RWPE2 (cell line): ENCODE data around the gene PCBP3.

Experiments used
- ATAC-seq: fragments of 200-7000 bp; cut with Tn5 transposase; 3 replicates; pipeline ENCODE4 v1.9.1; 2021; ENCODE audit warnings: low read depth
- DNase-seq: peaks from one replicate; pipeline ENCODE4 v3.0.0-alpha.2; 2020; ENCODE audit warnings: low spot score
- H3K27ac ChIP-seq: fragments of 450-650 bp; 2 replicates; pipeline ENCODE4 v1.5.1; 2017; ENCODE audit warnings: mild to moderate bottlenecking; ENCODE audit not compliant: poor library complexity, severe bottlenecking
- H3K27me3 ChIP-seq: fragments of 250-450 bp; sonication (Bioruptor Pico); 2 replicates; pipeline ENCODE4 v1.5.1; 2021; ENCODE audit warnings: mild to moderate bottlenecking, moderate library complexity; ENCODE audit not compliant: insufficient read depth, poor library complexity, severe bottlenecking
- H3K36me3 ChIP-seq: fragments of 250-450 bp; sonication (Bioruptor Pico); 2 replicates; pipeline ENCODE4 v1.5.1; 2020; ENCODE audit warnings: low read depth, mild to moderate bottlenecking, moderate library complexity
- H3K4me1 ChIP-seq: fragments of 250-450 bp; sonication (Bioruptor Pico); 2 replicates; pipeline ENCODE4 v1.5.1; 2021; ENCODE audit warnings: mild to moderate bottlenecking, moderate library complexity; ENCODE audit not compliant: insufficient read depth, poor library complexity, severe bottlenecking
- H3K4me3 ChIP-seq: fragments of 250-450 bp; sonication (Bioruptor Pico); 2 replicates; pipeline ENCODE4 v1.5.1; 2021; ENCODE audit warnings: mild to moderate bottlenecking, moderate library complexity; ENCODE audit not compliant: severe bottlenecking
- H3K9me3 ChIP-seq: fragments of 250-450 bp; sonication (Bioruptor Pico); 2 replicates; pipeline ENCODE4 v1.5.1; 2021; ENCODE audit warnings: mild to moderate bottlenecking, moderate library complexity; ENCODE audit not compliant: severe bottlenecking
- TF ChIP-seq, protein P1 (sequence below): fragments of 450-650 bp; IDR thresholded peaks from one replicate; pipeline ENCODE4 v1.5.1; 2017; ENCODE audit warnings: mild to moderate bottlenecking, moderate library complexity; ENCODE audit not compliant: poor library complexity, severe bottlenecking

The PCBP3 gene

GRCh38 chr21:45920824-45921600, 277.5 kb downstream of the PCBP3 start:
- DNase-seq: no peak
- Histone ChIP-seq H3K9me3 (no peaks in the 10 kb centered on the region), H3K36me3 (no peaks in the 10 kb centered on the region), H3K27ac (no peak overlapping the region), H3K4me1 (no peaks in the 10 kb centered on the region), H3K27me3 (no peaks in the 10 kb centered on the region), H3K4me3 (no peak overlapping the region)
- TF ChIP-seq, protein P1, sequence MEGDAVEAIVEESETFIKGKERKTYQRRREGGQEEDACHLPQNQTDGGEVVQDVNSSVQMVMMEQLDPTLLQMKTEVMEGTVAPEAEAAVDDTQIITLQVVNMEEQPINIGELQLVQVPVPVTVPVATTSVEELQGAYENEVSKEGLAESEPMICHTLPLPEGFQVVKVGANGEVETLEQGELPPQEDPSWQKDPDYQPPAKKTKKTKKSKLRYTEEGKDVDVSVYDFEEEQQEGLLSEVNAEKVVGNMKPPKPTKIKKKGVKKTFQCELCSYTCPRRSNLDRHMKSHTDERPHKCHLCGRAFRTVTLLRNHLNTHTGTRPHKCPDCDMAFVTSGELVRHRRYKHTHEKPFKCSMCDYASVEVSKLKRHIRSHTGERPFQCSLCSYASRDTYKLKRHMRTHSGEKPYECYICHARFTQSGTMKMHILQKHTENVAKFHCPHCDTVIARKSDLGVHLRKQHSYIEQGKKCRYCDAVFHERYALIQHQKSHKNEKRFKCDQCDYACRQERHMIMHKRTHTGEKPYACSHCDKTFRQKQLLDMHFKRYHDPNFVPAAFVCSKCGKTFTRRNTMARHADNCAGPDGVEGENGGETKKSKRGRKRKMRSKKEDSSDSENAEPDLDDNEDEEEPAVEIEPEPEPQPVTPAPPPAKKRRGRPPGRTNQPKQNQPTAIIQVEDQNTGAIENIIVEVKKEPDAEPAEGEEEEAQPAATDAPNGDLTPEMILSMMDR: no peak
- no peak for ATAC-seq

- H3K27me3 ChIP-seq: no peaks in the 10 kb centered on the region
- ATAC-seq (no peak), DNase-seq (no peak)
- no peaks in the 10 kb centered on the region for H3K36me3 ChIP-seq
- H3K9me3 ChIP-seq: no peaks in the 10 kb centered on the region
- TF ChIP-seq, protein P1: no peak
- H3K27ac ChIP-seq: no peak overlapping the region
- no peaks in the 10 kb centered on the region for H3K4me1 ChIP-seq
- H3K4me3 ChIP-seq: no peak overlapping the region
These were observed 278.4 kb downstream of the PCBP3 start for GRCh38 chr21:45921917-45922316.

DNA sequence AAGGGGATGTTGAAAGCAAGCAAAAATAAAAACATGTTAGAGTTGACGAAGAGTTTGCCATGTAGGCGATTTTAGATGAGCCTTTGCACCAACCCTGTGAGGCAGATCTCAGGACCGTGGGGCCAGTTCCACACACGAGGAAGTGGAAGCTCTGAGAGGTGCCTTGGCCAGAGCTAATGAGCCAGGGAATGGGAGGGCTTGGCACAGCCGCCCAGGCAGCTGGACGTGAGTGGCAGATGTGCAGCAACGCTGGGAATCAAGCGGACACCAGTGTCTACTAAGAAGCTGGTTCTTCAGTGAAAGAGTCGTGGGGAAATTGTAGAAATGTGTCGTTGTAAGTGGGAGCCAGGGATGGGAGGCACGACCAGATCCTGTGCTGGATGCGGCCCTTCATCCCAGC, 279.1 kb downstream of the PCBP3 start:
- no peak for DNase-seq
- H3K36me3 ChIP-seq: no peaks in the 10 kb centered on the region
- H3K27ac ChIP-seq: no peak overlapping the region
- no peak overlapping the region for H3K4me3 ChIP-seq
- TF ChIP-seq, protein P1: no peak
- no peaks in the 10 kb centered on the region for H3K9me3 ChIP-seq
- H3K27me3 ChIP-seq: no peaks in the 10 kb centered on the region
- no peaks in the 10 kb centered on the region for H3K4me1 ChIP-seq
- ATAC-seq: no peak

DNA sequence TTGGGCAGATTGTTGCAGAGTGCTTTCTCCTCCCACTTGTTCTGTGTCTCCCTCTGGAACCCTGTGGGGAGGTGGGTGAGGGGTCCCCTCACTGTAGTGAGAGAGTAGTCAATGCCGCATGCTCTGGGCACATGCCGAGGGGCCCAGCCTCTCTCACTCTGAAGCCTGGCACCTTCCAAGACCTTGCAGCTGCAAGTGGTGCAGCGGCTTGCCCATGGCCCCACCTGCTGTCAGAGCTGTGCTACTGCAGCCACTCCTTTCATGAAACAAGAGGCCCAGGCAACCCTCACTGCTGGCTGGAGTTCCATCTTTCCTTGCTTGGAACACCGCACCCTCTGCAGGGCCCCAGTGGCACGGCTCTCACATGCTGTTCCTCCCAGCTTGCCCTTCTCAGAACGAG, 279.6 kb downstream of the PCBP3 start:
- H3K4me1 ChIP-seq: no peaks in the 10 kb centered on the region
- H3K36me3 ChIP-seq: no peaks in the 10 kb centered on the region
- H3K27ac ChIP-seq: no peak overlapping the region
- no peak overlapping the region for H3K4me3 ChIP-seq
- H3K9me3 ChIP-seq: no peaks in the 10 kb centered on the region
- TF ChIP-seq, protein P1: peak; percentile 69
- no peaks in the 10 kb centered on the region for H3K27me3 ChIP-seq
- ATAC-seq (peak; percentile 50; the same call in 2 of the 3 replicates), DNase-seq (no peak)

DNA sequence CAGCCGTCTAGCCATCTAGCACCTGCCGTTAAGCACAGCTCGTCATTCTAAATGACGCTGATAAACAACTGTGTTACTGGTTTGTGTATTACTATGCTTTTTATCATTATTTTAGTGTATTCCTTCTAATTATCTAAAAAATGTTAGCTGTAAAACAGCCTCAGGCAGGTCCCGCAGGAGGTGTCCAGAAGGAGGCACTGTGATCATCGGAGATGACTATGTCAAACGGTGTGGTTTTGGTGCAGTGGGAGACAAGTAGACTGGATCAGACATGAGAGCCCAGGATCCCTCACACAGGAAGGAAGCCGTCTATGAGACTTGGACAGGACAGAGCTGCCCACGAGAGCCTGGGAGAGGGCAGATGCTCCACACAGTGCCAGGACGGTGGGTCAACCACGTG, 282.8 kb downstream of the PCBP3 start:
- no peaks in the 10 kb centered on the region for H3K4me1 ChIP-seq
- TF ChIP-seq, protein P1: no peak
- H3K27me3 ChIP-seq: no peaks in the 10 kb centered on the region
- H3K36me3 ChIP-seq: no peaks in the 10 kb centered on the region
- H3K4me3 ChIP-seq: no peak overlapping the region
- no peaks in the 10 kb centered on the region for H3K9me3 ChIP-seq
- ATAC-seq: no peak
- DNase-seq: no peak
- no peak overlapping the region for H3K27ac ChIP-seq
